OCI-LY3 (cell line): ENCODE results near the gene PVALB.

ENCODE experiments used
- H2AFZ ChIP-seq: fragments of 200-600, 300-600 bp; shearing (Covaris generic); 2 replicates; pipeline ENCODE4 v1.6.0; 2014; ENCODE audit warnings: antibody characterized with exemption, low read depth, low read length
- H3K27ac ChIP-seq: fragments of 200-600, 300-600 bp; sonication (generic); 2 replicates; pipeline ENCODE4 v1.5.1; 2014; ENCODE audit warnings: mild to moderate bottlenecking, low read length, moderate library complexity, mixed read lengths
- H3K27me3 ChIP-seq: fragments of 200-600, 300-600 bp; sonication (generic); 2 replicates; pipeline ENCODE4 v1.6.1; 2014; ENCODE audit warnings: low read depth, low read length, mixed read lengths
- H3K36me3 ChIP-seq: fragments of 200-600, 300-600 bp; sonication (generic); replicated peaks from 2 replicates; pipeline ENCODE3; 2014; ENCODE audit warnings: low read depth, low read length, mixed read lengths
- H3K4me1 ChIP-seq: fragments of 300-600, 200-600 bp; sonication (generic); 2 replicates; pipeline ENCODE4 v1.6.1; 2014; ENCODE audit warnings: low read length, mixed read lengths
- H3K4me2 ChIP-seq: fragments of 200-600, 300-600 bp; sonication (generic); 2 replicates; pipeline ENCODE4 v1.6.1; 2014; ENCODE audit warnings: low read length, mixed read lengths
- H3K4me3 ChIP-seq: fragments of 300-600, 200-600 bp; sonication (generic); 2 replicates; pipeline ENCODE4 v1.5.1; 2014; ENCODE audit warnings: antibody characterized with exemption, mild to moderate bottlenecking, low read length, moderate library complexity
- H3K79me2 ChIP-seq: fragments of 300-600, 200-600 bp; shearing (Covaris generic); 2 replicates; pipeline ENCODE4 v1.6.1; 2014; ENCODE audit warnings: mild to moderate bottlenecking, low read length, mixed read lengths
- H3K9ac ChIP-seq: fragments of 300-600, 200-600 bp; shearing (Covaris generic); 2 replicates; pipeline ENCODE4 v1.6.0; 2014; ENCODE audit warnings: mild to moderate bottlenecking, low read length, moderate library complexity
- H3K9me3 ChIP-seq: fragments of 200-600, 300-600 bp; shearing (Covaris generic); 2 replicates; pipeline ENCODE4 v1.6.1; 2014; ENCODE audit warnings: low read length, mixed read lengths; ENCODE audit not compliant: insufficient read depth
- H4K20me1 ChIP-seq: fragments of 200-600, 300-600 bp; sonication (generic); 2 replicates; pipeline ENCODE4 v1.6.1; 2016; ENCODE audit warnings: low read length, mixed read lengths; ENCODE audit not compliant: insufficient read depth
- EZH2phosphoT487 ChIP-seq: fragments of 200-600 bp; shearing (Covaris generic); IDR thresholded peaks from 2 replicates; pipeline ENCODE4 v1.6.1; 2018; ENCODE audit warnings: antibody characterized with exemption, mixed run types, low read depth
- TF ChIP-seq, protein P1 (sequence below): fragments of 200-600, 300-600 bp; sonication (generic); IDR thresholded peaks from 2 replicates; pipeline ENCODE4 v1.5.1; 2014; ENCODE audit warnings: antibody characterized with exemption, low read length, low read depth

Gene PVALB

DNA sequence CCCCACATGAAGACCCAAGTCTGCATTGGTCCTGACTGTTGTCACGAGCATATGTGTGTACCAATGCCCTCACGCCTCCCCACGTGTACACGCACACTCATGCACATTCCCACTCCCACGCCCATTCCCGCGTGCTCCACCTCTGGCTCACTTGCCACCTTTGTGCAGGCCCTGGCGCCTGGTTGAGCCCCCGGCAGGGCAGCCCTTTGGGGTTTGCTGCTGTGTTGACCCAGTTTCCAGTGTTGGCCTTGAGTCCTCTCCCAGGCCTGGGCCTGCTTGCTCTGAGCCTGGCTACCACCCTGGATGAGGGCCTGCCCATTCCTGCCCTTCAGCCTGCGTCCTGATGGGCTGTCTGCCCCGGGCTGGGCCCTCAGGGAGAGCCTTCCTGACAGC lies 18.2 kb downstream of the PVALB start:
- peaks cover 13% of the 10 kb centered on the region for H3K4me1 ChIP-seq
- H3K9ac ChIP-seq, result no peak overlapping the region
- H3K79me2 ChIP-seq, result no peaks in the 10 kb centered on the region
- H3K4me3 ChIP-seq, result no peak overlapping the region
- H3K36me3 ChIP-seq, result no peaks in the 10 kb centered on the region
- no peak overlapping the region for H3K27ac ChIP-seq
- H4K20me1 ChIP-seq, result no peaks in the 10 kb centered on the region
- no peak overlapping the region for H2AFZ ChIP-seq
- H3K27me3 ChIP-seq, result peaks cover 21% of the 10 kb centered on the region
- no peaks in the 10 kb centered on the region for H3K9me3 ChIP-seq
- TF ChIP-seq, protein P1, sequence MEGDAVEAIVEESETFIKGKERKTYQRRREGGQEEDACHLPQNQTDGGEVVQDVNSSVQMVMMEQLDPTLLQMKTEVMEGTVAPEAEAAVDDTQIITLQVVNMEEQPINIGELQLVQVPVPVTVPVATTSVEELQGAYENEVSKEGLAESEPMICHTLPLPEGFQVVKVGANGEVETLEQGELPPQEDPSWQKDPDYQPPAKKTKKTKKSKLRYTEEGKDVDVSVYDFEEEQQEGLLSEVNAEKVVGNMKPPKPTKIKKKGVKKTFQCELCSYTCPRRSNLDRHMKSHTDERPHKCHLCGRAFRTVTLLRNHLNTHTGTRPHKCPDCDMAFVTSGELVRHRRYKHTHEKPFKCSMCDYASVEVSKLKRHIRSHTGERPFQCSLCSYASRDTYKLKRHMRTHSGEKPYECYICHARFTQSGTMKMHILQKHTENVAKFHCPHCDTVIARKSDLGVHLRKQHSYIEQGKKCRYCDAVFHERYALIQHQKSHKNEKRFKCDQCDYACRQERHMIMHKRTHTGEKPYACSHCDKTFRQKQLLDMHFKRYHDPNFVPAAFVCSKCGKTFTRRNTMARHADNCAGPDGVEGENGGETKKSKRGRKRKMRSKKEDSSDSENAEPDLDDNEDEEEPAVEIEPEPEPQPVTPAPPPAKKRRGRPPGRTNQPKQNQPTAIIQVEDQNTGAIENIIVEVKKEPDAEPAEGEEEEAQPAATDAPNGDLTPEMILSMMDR, result no peak
- TF ChIP-seq EZH2phosphoT487, result no peak
- no peak overlapping the region for H3K4me2 ChIP-seq

DNA sequence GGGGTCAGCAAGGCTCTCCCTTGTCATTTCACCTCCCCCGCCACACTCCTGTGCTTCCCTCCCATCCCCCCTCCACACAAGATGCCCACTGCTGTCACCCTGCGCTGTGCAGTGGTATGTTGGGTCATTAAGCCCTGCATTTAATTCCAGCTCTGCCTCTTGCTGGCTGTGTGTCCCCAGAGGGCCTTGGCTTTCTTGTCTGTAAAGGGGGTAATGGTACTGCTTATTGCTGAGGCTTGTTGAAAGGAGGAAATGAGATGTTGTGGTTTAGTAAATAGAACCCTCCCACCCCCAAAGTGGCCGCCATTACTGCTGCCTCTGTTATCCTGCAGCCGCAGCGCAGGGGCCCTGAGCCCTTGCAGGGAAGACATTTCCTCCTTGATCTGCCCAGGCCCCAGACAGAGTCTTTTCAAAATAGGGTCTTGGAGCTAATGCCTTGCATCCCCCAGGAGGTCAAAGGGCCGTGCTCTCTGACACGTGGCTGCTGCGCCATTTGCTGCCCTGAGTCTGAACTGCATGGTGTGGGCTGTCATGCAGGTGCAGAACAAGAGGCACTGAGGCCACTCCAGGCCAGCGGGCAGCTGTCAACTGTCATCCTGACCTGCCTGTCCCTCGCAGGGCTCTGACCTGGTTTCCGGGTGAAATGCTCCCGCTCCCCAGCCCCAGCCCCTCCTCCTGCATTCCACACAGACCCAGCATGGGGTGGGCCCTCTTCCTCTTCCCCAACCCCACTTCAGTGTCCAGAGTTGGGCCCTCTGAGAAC lies 18.7 kb downstream of the PVALB start:
- Histone ChIP-seq H3K36me3 (no peaks in the 10 kb centered on the region), H3K27me3 (peaks cover 17% of the 10 kb centered on the region), H4K20me1 (no peaks in the 10 kb centered on the region), H3K9me3 (no peaks in the 10 kb centered on the region), H3K4me2 (peak overlapping the region; percentile 42), H3K9ac (no peak overlapping the region), H3K27ac (no peak overlapping the region), H2AFZ (peak overlapping the region; percentile 82), H3K4me1 (peaks cover 13% of the 10 kb centered on the region), H3K79me2 (no peaks in the 10 kb centered on the region), H3K4me3 (peak overlapping the region; percentile 10; the same call in 1 of the 2 replicates)
- TF ChIP-seq, protein P1, result no peak
- no peak for TF ChIP-seq EZH2phosphoT487

DNA sequence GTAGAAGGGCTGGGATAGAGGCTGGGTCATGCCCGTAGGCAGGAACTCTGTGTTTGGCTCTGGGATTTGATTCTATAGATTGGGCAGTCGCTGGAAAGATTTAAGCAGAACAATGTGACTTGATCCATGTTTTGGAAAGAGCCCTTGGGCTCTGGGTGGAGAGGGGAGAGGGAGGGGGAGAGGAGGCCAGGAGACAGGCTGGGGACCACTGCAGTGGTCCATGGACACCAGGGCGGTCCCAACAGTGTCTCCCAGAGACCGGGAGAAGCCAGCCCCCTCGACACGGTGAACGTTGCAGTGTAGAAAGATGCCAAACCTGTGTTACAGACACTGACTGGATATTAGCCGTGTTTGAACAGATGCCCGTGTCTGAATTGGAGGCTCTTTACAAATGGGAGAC lies 19.5 kb downstream of the PVALB start:
- Histone ChIP-seq H3K9me3 (no peaks in the 10 kb centered on the region), H3K79me2 (no peaks in the 10 kb centered on the region), H3K9ac (no peak overlapping the region), H2AFZ (peak overlapping the region; percentile 82), H3K27me3 (peaks cover 11% of the 10 kb centered on the region; the same call in 1 of the 2 replicates), H3K27ac (no peak overlapping the region), H3K4me3 (no peak overlapping the region), H3K4me1 (peaks cover 13% of the 10 kb centered on the region), H3K36me3 (no peaks in the 10 kb centered on the region), H4K20me1 (no peaks in the 10 kb centered on the region), H3K4me2 (peak overlapping the region; percentile 42)
- TF ChIP-seq EZH2phosphoT487, result no peak

DNA sequence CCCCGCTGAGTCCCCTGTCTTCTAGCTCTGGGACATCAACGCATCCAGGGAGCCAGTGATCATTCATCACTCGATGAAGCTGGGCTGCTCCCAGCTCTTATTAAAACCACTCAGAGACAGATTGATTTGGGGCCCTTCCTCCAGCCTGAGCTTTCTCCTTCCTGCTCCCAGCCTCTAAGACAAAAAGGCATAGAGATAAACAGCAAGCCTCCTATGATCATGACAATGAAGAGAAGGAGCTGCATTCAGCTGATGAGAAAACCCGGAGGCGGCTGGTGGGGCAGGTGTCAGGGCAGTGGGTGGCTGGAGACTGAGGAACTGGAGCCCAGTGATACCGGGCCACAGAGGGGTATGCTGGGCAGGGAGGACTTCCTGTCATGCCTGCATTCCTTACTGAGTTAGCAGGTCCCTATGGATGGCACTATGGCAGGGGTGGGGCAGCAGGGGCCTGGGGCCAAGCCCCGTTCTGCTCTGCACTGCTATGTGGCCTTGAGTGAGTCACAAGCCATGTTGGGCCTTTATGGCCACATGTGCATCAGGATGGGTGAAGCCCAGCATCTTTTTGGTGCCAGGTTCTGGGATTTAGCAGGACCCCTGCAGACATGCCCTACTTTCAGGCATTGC lies 20.2 kb downstream of the PVALB start:
- no peak overlapping the region for H3K4me2 ChIP-seq

More for the DNA sequence above, 20.2 kb downstream of the PVALB start:
- no peak overlapping the region for H3K27ac ChIP-seq
- no peak for TF ChIP-seq EZH2phosphoT487
- TF ChIP-seq, protein P1, result no peak
- H3K4me3 ChIP-seq, result no peak overlapping the region
- peaks cover 13% of the 10 kb centered on the region for H3K4me1 ChIP-seq
- no peak overlapping the region for H2AFZ ChIP-seq
- H3K9ac ChIP-seq, result no peak overlapping the region
- no peaks in the 10 kb centered on the region for H4K20me1 ChIP-seq
- no peaks in the 10 kb centered on the region for H3K79me2 ChIP-seq
- no peaks in the 10 kb centered on the region for H3K9me3 ChIP-seq
- peaks cover 11% of the 10 kb centered on the region; the same call in 1 of the 2 replicates for H3K27me3 ChIP-seq
- no peaks in the 10 kb centered on the region for H3K36me3 ChIP-seq
